Measurements from ENCODE around the gene IRF8.
A peak's percentile ranks its signal among the peaks of the same experiment; 100 is the strongest.
"Not testable (repeated sequence)": the region's sequence is repeated elsewhere in the genome, so short reads cannot be mapped to it uniquely, and the experiment has no call there.

IRF8 gene

DNA sequence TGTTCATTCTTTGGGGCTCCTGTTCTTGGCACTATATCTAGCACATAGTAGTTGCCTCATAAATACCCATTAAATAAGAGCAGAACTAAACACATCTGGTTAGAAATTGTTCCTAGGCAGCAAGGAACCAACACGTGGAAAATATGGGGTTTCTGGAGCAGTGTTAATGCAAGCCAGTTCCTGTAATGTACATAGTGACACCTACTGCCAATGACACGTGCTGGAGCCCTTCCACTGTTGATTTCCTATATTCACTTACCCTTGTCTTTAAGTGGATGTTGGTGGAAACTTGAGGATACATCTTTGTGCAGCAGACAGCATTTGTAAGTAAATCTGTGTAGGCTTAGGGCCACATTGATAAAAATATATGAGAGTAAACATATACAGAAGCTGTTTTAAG lies 1.6 kb upstream of the IRF8 start:
- DNase-seq: no peak

DNA sequence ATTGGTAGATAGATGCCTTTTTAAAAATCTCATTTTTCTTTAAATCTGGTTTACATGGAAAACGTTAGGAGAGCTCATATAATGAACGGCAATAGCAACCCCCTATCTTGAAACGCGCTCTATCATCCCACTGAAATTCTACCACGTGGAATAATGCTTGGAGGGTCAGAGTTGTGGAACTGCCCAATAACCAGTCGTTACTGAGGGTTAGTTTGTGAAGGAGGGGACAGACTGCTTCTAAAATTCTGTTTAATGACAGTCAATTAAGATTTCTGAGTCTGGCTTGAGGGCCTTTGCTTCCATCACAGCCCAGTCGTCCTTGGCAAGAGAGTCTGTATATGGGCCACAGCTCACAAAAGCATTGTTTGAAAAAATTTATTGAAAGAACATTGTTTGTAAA lies 482 bp downstream of the IRF8 start:
- DNase-seq: no peak

DNA sequence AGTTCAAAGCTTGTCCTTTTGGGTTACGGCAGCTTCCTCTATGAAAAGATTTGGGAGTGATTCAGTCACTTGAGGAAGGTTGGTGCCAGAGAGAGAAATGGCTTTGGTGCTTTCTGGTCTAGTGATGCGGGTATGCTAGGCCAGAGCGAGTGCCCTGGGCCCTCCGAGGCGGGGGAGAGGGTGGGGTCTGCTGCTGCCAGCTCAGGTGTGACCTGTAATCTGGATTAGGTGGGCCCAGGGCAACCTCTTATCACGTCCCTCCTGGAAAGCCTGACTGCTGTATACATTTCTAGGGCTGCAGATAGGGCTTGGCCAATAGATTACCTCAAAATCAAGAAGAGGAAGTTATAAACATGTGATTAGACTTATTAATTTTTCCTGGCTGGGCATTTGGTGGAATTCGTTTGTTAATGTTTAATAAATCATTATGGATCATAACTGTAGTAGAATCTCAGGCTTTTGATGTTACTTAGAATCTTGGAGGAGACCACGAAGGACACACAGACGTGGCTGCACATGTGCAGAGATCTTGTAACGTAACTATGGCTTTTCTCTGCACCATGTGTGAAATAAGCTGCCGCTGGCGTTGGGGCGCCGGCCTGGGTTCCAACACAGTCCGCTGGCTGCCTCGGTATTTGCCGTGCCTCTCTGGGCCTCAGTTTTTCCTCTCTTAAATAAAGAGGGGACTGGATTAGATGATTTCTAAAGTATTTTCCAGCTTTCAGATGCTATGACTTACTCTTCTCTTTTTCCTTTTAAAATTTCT lies 1.2 kb downstream of the IRF8 start:
- DNase-seq: no peak

DNA sequence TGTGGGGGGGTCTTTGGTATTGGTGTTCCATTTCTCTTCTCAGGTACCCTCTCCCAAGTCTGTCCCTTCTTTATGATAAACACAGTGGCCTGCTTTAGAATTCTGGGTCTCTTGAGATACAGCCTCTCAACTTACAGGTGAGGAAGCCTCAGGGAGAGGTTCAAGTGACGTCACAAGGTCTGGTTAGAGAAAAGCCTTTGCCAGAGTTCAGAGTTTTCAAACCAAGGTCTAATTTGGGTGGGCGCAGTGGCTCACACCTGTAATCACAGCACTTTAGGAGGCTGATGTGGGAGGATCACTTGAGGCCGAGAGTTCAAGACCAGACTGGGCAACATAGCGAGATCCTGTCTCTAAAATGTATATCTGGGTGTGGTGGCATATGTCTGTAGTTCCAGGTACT lies 2.1 kb downstream of the IRF8 start:
- DNase-seq: no peak

DNA sequence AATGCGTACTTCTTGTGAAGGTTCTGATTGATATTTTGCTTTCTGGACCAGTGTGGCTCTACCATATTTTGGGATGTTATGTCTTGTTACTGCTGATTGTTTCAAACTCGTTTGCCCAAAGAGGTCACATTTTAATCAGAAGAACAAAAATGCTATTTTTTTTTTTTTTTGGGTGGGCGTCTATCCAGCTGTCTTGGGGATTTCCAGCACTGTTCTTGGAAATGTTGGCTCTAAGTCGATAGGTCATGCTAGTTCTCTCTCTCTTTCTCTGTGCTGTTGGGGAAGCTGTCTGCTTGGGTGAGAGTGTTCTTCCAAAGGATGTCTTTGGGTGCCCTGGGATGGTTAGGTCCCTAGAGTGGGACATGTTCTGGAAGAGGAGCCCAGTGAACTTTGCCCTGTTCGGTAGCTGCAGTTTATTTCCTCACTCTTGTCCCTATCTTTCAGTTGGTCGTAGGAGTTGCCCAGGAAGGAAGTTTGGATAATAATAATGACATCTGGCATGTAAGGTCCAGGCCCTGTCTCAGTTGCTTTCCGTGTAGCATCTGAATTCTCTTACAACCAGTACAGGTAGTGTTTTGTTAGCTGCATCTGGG lies 2.9 kb downstream of the IRF8 start:
- no peak for DNase-seq

DNA sequence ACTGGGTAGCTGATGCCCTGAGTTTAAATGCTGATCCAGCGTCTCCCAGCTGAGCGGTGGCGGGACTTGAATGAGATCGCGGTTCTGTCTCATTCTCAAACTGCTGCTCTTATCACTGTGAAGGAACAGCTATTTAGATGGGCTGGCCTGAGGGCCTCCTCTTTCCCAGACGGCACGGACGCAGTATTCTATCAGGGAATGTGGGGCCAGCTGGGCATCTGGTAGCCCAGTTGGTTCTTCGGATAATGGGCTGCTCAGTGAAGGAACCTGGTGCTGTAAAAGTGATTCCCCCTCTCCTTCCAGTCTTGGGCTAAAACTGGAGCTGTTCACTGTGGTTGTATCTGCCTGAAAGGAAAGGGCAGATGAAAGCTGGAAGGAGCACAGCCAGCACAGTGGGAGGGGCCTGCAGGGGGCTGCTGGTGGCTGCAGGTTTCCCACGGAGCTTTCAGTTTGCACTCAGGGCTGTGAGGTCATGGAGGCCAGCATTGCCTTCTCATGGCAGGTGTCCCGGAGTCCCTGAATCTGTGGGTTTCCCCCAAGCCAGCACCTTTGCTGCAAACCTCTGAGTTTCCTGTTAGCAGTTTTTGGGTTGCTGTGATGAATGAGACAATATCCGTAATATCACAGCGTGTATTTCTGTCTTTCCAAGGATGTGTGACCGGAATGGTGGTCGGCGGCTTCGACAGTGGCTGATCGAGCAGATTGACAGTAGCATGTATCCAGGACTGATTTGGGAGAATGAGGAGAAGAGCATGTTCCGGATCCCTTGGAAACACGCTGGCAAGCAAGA lies 3.6 kb downstream of the IRF8 start:
- DNase-seq: peak; percentile 37

DNA sequence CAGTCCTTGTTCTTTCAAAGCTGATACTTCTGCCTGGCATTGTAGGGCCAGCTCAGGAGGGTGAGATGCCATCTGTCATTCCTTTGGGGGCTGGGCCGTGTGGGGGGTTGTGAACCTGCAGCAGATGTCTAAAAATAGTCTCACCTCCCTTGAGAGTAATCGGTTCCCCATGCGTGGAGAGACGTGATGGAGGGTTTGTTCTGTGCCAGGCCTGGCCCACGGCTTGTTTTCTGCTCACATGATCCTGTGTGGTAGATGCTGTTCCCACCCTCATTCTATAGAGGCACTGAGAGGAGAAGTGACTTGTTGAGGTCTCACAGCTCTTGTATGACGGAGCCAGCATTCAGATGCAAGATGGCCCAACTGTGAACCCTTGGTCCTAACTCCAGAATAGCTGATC lies 4.6 kb downstream of the IRF8 start:
- DNase-seq: no peak

DNA sequence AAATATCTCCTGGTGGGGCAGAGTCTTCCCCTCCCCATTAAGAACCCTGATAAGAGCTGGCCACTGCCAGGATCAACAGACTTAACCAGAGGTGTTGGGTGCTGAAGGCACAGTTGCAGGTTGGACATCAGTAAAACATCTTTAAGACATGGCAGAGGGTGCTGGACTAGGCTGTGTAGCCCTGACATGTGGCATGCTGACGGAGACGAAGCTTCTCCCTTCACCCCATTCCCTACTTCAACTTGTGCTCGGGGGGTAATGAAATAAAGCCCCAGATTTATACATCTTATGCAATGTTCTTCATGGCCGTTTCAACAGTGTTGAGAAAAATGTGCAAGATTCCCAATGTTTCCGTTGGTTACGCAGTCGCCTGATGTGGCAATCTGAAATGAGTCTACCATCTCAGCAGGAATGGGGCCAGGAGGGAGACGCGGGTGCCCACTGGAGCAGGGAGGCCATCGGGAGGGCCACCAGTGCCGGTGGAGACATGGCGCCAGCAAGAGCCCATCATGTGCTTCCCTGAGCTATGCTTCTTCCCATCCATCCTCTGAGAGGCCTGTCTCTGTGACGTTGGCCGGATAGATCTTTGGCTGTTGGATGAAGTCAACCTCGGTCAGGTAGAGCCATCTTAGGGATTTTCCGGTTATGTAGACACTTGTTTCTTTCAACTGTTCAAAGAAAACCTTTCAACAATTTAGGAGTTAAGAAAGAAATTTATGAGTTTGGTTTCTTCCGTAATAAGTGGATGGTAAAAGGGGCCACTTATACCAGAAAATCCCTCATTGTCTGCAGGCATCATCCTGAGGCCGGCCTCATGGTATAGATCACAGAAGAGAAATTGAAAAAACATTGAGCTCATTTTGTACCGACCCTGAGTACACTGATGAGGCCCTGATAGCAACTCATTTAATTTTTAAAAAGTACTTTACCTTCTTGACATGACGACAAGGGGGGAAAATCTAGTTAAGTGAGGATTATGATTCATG lies 6.4 kb downstream of the IRF8 start:
- no peak for DNase-seq

DNA sequence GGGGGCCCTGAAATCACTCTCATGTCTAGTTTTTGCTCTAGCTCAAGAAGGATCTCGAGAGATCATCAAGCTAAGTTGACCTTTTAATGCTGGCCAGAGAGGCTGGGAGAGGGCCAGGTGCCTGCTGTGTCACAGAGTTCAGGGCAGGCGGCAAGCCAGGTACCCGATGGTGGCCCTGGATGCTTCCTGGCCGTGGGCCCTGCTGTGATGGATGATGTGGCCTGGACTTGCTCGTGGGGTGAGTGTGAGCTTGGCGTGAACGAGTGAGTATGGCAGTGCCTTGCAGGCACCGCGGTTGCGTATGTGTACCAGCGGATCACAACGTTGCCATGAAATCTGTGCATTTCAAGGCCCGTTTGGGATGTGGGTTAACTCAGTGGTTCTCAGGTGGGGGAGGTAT lies 7.4 kb downstream of the IRF8 start:
- no peak for DNase-seq

DNA sequence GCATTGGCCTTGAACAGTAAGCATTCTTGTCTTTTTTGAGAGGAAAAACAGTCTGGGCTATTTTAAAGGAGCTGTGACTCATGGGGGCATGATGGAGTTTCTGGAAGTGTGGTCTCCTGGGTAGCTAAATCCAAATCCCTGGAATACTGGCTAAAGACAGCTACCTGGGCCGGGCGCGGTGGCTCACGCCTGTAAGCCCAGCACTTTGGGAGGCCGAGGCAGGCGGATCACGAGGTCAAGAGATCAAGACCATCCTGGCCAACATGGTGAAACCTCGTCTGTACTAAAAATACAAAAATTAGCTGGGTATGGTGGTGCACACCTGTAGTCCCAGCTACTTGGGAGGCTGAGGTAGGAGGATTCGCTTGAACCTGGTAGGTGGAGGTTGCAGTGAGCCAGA lies 8.3 kb downstream of the IRF8 start:
- not testable (repeated sequence) for DNase-seq

DNA sequence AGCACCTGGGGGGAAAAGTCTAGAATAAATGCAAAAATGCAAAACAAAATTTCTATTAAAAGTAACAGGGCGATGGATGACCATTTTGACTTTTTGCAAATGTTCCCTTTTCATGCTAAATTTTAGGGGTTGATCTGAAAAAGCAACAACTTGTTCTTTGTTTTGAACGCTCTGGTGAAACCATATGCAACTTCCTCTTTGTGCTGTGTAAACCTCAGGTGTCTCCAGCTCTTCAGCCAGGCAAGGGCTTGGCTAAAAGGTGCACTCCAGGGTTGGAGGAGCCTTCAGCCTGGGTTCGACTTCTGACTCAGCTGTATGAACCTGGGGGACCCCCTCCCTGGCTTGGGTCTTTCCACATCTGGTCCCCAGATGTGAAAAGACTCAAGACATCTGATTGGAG lies 9.5 kb downstream of the IRF8 start:
- DNase-seq: no peak

DNA sequence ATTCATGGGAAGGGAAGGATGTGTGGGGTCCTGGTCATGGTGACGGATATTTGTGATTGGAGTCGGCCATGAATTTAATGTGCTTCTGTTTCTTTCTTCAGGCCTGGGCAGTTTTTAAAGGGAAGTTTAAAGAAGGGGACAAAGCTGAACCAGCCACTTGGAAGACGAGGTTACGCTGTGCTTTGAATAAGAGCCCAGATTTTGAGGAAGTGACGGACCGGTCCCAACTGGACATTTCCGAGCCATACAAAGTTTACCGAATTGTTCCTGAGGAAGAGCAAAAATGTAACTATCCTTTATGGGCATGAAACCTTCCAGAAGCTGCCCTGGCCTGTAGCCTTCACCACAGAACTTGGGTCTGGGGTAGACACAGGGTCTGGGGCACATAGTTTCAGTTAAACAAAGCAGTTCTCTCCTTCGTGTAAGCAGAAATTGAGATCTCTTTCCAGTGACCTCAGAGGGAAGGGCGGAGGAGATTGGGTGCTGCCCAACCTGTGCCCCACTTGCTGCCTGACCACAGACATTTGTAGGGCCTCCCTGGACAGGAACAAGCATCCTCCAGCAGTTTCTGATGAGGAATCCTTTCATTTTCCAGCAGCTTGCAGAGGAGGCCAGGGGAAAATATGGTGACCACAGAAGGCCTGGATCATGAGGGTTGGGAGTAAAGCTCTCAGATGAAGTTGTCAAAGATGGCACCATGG lies 10.1 kb downstream of the IRF8 start:
- DNase-seq: no peak

DNA sequence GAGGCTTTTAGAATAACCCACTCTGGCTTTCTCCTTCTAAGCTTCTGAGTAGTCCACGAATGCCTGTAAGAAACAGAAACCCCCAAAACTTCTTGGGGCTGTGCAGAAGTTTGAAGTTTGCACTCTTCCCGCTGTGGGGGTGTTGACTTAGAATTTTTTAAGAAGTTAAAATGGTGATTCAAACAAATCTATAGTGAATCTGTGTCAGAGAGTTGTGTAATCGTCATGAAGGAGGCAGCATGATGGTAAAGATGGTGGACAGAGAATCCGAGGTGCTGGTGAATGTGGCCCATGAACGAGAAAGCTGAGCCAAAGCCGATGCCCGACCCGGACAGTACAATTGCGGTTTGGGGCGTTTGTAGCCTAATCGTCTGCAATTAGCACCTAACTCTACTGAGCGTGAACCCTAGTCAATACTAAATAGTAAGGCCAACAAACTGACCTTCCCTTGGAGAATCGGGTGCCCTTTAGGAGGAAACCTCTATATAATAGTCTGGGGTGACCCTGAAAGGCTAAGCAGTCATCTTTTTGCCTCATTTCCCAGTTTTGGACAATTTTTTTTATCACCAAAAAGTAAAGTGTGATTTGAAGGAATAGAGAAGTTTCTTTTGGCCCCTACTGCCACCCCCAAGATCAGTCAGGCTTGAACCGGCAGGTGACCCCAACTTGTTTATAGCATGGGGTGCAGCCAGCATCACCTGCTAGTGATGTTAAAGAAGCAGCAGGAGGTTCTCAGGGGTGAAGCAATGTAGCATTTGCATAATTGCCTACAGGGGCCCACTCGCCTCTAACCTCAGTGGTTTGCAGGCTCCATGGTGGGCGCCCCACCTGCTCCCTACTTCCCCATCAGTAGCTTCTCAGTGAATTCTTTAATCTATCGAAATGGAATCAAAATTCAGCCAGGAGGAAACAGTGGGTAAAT lies 11.2 kb downstream of the IRF8 start:
- DNase-seq: no peak

DNA sequence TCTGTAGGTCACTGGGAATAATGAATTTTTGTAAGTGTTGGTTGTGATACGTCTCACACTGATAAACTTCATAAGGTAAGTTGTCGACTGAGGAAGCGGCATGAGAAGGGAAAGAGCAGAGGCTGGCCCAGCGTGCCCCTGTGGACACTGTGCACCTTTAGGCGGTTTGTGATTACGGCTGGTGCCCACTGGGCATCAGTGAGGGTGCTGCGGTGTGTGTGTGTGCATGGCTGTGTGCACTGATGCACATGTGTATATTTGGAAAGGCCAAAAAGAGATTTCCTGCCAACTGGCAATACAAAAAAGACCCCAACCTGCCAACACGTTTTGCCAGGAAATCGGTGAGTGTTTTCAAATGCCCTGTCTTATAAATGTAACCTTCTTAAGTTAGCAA lies 11.9 kb downstream of the IRF8 start:
- DNase-seq: no peak

DNA sequence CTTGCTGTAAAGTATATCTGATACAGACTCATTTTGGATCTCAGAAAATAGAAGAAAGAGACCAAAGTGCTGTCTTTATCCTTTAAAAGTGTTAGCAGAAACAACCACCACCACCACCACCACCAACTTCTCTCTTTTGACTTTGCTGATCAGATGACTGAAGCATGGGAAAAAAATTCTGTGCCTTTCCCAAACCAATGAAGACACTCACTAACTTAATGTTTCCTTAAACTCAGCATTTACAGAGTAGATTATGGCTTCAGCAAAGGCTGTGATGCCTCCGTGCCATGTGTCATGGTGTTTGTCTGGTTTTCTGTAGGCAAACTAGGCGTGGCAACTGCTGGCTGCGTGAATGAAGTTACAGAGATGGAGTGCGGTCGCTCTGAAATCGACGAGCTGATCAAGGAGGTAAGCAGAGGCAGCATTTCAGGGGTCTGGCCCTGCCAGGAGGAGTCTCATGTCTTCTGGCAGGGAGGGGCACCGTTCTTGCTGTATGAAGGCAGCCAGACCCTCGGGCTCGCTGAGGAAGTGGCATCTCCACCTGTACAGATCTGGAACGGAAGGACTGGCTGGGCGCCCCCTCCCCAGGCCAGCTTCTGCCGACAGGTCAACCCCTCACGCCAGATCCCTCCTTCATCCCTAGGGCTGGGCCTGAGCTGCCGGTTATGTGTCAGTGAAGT lies 12.4 kb downstream of the IRF8 start:
- DNase-seq: no peak

DNA sequence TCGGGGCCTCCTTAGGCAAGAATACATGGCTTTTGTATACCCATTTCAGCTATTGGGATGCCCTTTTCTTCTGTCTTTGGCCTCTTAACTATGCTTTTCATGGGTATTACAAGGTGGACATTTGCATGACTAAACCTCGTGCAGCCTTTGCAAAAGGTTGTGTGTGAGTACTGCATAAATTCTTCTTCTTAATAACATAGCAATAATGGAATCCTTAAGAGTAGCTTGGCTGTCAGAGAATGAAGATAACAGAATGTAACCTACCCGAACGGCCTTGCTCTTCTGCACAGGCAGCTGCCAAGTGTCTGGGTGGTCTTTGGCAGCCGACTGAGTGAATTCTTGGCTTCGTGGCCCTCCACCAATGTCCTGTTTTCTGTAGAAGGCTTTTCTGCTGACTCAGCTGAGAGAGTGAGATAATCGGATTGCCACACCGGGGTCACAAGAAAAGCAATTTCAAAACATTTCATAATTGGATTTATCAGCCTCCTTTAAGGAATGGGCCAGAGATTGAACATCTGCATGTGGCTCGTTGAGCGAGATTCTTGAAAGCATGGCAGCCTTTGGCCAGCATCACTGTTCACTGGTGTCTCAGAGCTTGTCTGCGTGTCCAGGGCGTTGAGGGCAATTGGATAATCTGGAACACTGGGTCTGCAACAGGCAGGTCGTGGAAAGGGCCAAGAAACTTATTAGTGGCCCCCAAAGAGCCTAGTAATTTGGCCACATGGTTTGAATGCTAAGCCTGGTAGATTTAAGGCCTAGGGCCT lies 13.4 kb downstream of the IRF8 start:
- DNase-seq: no peak

DNA sequence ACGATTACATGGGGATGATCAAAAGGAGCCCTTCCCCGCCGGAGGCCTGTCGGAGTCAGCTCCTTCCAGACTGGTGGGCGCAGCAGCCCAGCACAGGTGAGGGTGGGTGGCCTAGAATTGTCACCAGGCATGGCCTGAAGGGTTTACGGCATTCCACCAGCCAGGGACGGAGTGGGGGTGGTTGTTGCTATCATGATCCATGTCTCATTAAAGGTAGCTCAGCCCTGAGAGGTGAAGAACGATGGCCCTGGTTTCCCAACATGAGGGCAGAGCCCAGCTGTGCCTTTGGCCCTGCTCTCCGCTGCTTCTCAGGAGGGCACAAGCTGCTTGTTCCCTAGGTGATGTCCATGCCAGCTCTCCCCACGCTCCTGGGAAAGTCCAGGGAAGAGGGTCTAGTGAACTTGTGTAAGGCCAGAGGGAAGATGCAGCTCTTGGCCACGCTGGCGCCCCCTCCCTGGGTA lies 14.2 kb downstream of the IRF8 start:
- DNase-seq: no peak

DNA sequence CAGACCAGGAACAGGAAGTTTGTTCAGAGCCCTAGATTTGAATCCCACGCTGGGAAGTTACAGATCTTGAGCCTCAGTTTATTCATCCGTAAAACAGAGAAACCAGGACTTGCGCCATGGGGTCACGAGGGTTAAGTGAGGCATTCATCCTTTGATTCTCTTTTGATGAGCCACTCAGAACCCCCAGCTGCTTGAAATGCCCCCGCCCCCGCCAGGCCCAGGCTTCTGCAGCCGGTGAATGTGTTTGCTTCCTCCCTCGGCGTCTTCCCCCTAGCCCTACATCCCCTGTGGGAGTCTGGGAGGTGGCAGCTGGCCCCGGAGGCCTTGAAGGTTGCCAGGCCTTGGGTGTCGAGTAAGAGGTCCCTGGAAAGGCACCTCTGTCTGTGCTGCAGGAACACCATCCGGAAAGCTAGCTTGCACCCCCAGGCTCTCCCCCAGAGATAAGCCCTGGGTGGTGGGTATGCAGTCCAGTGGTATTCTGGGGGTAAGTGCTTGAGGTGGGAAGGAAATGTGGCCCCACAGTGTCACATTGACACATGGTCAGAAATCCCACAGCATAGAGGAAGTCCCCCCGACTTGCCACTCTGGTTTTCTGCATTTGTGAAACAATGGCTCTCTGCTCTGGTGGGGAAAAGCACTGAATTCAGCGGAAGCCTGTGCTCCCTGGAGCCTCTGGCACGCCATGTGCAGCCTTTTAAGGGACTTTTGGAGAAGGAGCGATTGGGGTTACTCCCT lies 14.9 kb downstream of the IRF8 start:
- DNase-seq: no peak

DNA sequence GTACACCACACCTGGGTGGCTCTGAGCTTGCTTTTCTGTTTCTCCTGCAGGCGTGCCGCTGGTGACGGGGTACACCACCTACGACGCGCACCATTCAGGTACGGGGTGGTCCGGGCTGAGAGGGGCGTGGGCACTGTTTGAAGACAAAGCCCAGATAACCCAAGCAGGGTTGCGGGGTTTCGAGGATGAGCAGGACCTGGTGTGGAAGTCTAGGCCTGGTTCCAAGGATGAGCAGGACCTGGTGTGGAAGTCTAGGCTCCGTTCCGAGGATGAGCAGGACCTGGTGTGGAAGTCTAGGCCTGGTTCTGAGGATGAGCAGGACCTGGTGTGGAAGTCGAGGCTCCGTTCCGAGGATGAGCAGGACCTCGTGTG lies 15.4 kb downstream of the IRF8 start:
- DNase-seq: no peak

Data from activated CD4-positive, alpha-beta T cell treated with anti-CD3 and anti-CD28 coated beads, Interleukin-2, amount 50 U/mL, for 1 hour (primary cell).